NCI-H460 (cell line): Measurements from ENCODE around the gene MAD2L1. TPM values are rescaled to one million over a fixed set of nuclear protein-coding genes. Genes with fewer than 3 reads are reported as not detected.

Experiments
- DNase-seq: peaks from one replicate; pipeline ENCODE4 v3.0.0-alpha.2; 2016; ENCODE audit warnings: low read depth; ENCODE audit errors: extremely low read depth
- total RNA-seq: library from RNA; depleted of rRNA; stranded (reverse); fragments of >200 nt; shearing (Covaris generic); gene quantifications from 2 replicates; pipeline ENCODE4 v1.2.3, GENCODE V29; 2014

Gene MAD2L1
- total RNA-seq, 1 experiment from 2014 or later, result 56.8 TPM

DNA sequence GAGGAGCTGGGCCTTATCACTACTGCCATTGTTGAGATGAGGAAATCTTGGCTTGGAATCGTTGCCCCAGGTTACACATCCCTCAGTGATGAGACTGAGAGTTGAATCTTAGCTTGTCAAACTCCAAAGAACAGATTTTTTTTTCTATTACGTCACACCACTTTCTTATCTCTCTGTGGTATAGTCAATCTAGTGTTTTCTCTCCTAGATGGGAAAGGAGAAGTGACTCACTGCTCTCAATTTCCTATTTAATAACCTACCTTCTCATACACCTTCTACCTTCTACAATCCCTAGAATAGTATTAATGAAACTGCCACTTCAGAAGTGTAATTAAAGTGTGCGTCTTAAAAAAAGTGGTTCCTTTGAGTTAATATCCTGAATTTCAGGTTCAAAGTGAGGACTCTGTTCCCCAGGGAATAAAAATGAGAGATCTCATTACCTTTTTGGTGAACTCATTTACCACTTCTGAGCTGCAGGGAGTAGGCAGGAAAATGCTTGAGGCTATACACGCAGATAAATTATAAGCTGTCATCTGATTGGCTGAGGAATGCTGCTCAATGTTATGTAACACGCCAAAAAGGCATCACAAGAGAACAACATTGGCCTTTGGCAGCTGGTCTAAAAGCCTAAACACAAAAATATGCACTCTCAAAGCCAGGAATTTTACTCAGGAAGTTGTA, 59.3 kb downstream of the MAD2L1 start:
- DNase-seq, result no peak
